Osteocyte (in vitro differentiated cells): ENCODE measurements around the gene TMEM175. TPM values are rescaled to one million over a fixed set of nuclear protein-coding genes. Genes with fewer than 3 reads are reported as not detected.

Source experiments
- DNase-seq: peaks from one replicate; pipeline ENCODE4 v3.0.0; 2021; ENCODE audit warnings: mixed read lengths; ENCODE audit not compliant: unreplicated experiment; ENCODE audit errors: extremely low spot score
- H3K27ac Mint-ChIP-seq: one replicate; pipeline ENCODE4 v1.8.0; 2021; ENCODE audit warnings: mild to moderate bottlenecking, mixed read lengths; ENCODE audit not compliant: unreplicated experiment
- H3K27me3 Mint-ChIP-seq: one replicate; pipeline ENCODE4 v1.8.0; 2021; ENCODE audit warnings: mixed read lengths; ENCODE audit not compliant: unreplicated experiment
- H3K36me3 Mint-ChIP-seq: one replicate; pipeline ENCODE4 v1.8.0; 2021; ENCODE audit warnings: mixed read lengths; ENCODE audit not compliant: unreplicated experiment
- H3K4me1 Mint-ChIP-seq: one replicate; pipeline ENCODE4 v1.8.0; 2021; ENCODE audit warnings: mixed read lengths; ENCODE audit not compliant: unreplicated experiment
- H3K4me3 Mint-ChIP-seq: one replicate; pipeline ENCODE4 v1.8.0; 2021; ENCODE audit warnings: mild to moderate bottlenecking, moderate library complexity, mixed read lengths; ENCODE audit not compliant: unreplicated experiment
- H3K9me3 Mint-ChIP-seq: one replicate; pipeline ENCODE4 v1.8.0; 2021; ENCODE audit warnings: mixed read lengths; ENCODE audit not compliant: unreplicated experiment
- total RNA-seq: library from RNA; stranded (reverse); gene quantifications from 2 replicates; pipeline ENCODE4 v1.2.1, GENCODE V29; 2021
- TF ChIP-seq, protein P1 (sequence below): fragments of 200-600 bp; sonication (generic); IDR thresholded peaks from 2 replicates; pipeline ENCODE4 v1.5.0; 2021; ENCODE audit warnings: antibody characterized with exemption, mild to moderate bottlenecking, moderate library complexity

Gene TMEM175
- total RNA-seq, 1 donor from 2014 or later, result 39.7 TPM

DNA sequence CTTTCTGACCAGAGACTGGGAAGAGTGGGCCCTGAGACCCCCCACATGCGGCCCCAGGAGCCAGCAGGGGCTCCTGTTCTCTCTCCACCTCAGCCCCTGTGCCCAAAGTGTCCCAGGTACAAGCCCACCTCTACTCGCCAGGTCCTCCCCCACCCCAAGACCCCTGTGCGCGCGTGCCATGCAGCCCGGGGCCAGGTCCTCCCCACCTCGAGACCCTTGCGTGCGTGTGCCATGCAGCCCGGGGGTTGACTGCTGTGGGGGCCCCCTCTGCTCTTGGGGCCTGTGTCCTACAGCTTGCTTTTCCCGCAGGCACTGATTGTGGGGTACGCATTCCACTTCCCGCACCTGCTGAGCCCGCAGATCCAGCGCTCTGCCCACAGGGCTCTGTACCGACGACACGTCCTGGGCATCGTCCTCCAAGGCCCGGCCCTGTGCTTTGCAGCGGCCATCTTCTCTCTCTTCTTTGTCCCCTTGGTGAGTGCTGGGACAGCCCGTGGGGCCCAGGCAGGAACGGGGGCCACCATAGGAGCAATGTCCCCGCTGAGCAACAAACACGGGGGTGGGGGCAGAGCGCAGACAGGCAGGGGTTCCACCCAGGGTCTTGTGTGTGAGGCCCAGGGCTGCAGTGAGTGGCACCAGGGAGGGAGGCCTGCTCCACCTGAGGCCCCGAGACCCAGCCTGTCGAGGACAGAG, 20.8 kb downstream of the TMEM175 start:
- H3K27ac Mint-ChIP-seq, result no peak overlapping the region
- no peak overlapping the region for H3K4me3 Mint-ChIP-seq
- no peak for DNase-seq

DNA sequence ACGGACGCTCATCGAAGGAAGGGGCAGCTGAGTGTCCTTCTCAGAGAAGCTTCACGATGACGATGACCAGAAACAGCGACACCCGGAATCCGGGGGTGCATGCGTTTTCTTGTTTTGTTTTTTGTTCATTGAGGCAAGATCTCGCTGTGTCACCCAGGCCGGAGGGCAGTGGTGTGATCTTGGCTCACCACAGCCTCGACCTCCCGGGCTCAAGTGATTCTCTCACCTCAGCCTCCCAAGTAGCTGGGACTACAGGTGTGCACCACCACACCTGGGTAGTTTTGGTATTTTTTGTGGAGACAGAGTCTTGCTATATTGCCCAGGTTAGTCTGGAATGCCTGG, 21.3 kb downstream of the TMEM175 start:
- no peaks in the 10 kb centered on the region for H3K9me3 Mint-ChIP-seq
- DNase-seq, result no peak
- H3K4me3 Mint-ChIP-seq, result no peak overlapping the region
- H3K36me3 Mint-ChIP-seq, result peaks cover 8% of the 10 kb centered on the region
- no peaks in the 10 kb centered on the region for H3K4me1 Mint-ChIP-seq
- no peaks in the 10 kb centered on the region for H3K27me3 Mint-ChIP-seq
- TF ChIP-seq, protein P1, sequence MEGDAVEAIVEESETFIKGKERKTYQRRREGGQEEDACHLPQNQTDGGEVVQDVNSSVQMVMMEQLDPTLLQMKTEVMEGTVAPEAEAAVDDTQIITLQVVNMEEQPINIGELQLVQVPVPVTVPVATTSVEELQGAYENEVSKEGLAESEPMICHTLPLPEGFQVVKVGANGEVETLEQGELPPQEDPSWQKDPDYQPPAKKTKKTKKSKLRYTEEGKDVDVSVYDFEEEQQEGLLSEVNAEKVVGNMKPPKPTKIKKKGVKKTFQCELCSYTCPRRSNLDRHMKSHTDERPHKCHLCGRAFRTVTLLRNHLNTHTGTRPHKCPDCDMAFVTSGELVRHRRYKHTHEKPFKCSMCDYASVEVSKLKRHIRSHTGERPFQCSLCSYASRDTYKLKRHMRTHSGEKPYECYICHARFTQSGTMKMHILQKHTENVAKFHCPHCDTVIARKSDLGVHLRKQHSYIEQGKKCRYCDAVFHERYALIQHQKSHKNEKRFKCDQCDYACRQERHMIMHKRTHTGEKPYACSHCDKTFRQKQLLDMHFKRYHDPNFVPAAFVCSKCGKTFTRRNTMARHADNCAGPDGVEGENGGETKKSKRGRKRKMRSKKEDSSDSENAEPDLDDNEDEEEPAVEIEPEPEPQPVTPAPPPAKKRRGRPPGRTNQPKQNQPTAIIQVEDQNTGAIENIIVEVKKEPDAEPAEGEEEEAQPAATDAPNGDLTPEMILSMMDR, result no peak
- no peak overlapping the region for H3K27ac Mint-ChIP-seq

More for the DNA sequence above, 20.8 kb downstream of the TMEM175 start:
- TF ChIP-seq, protein P1, result no peak
- H3K27me3 Mint-ChIP-seq, result no peaks in the 10 kb centered on the region
- H3K36me3 Mint-ChIP-seq, result peaks cover 8% of the 10 kb centered on the region
- H3K4me1 Mint-ChIP-seq, result no peaks in the 10 kb centered on the region
- no peaks in the 10 kb centered on the region for H3K9me3 Mint-ChIP-seq

DNA sequence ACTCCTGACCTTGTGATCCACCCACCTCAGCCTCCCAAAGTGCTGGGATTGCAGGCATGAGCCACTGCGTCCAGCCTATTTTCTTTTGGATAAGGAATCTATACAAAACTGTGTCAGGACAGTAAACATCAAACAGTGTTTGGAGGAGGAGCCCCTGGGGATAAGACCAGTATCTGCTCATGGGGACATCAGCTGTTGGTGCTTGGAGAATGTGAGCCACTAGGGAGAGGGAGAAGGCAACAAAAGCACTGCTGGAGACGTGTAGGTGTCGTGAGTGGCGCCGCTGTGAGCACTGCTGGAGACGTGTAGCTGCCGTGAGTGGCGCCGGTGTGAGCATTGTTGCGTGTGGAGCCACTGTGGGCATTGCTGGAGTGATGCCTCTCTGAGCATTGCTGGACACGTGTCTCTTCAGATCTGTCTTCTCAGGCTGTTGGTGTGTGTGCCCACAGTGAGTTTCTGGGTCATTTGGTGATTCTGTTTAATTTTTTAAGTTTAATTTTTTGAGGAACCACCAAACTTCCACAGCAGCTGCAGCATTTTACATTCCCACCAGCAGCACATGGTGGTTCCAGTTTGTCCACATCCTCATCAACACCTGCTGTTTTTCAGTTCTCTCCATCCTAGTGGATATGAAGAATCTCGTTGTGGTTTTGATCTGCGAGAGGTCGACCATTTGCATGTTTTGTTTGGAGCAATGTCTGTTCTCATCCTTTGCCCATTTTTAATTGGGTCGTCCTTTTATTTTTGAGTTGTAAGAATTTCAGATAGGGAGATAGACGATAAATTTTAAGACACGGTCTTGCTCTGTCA, 22.2 kb downstream of the TMEM175 start:
- no peak overlapping the region for H3K27ac Mint-ChIP-seq
- DNase-seq, result no peak
- TF ChIP-seq, protein P1, result no peak
- peaks cover 8% of the 10 kb centered on the region for H3K36me3 Mint-ChIP-seq
- no peaks in the 10 kb centered on the region for H3K4me1 Mint-ChIP-seq
- H3K9me3 Mint-ChIP-seq, result no peaks in the 10 kb centered on the region
- no peaks in the 10 kb centered on the region for H3K27me3 Mint-ChIP-seq
- no peak overlapping the region for H3K4me3 Mint-ChIP-seq

DNA sequence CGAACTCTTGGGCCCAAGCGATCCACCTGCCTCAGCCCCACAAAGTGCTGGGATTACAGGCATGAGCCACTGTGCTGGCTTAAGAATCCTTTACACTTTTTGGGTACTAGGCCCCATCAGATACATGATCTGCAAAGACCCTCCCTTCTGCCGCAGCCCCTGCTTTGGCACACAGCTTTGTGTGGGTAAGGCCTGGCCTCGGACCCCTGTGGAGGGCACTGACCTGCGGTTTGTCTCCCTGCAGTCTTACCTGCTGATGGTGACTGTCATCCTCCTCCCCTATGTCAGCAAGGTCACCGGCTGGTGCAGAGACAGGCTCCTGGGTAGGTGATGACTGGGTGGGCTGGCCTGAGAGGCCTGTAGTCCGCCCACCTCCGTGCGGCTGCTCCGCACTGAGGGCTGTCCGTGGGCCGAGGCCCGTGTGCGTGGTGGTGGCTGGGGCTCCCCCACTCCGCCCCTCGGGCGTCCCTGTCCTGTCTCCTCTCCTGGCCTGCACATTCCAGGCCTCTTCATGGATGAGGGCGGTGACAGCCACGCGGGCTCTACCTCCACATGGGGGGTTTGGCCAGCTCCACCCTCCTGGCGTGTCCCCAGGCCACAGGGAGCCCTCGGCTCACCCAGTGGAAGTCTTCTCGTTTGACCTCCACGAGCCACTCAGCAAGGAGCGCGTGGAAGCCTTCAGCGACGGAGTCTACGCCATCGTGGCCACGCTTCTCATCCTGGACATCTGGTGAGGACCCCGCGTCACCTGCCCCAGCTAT, 23.1 kb downstream of the TMEM175 start:
- H3K4me3 Mint-ChIP-seq, result no peak overlapping the region
- TF ChIP-seq, protein P1, result no peak
- no peaks in the 10 kb centered on the region for H3K27me3 Mint-ChIP-seq
- peaks cover 8% of the 10 kb centered on the region for H3K36me3 Mint-ChIP-seq
- no peak overlapping the region for H3K27ac Mint-ChIP-seq
- no peaks in the 10 kb centered on the region for H3K9me3 Mint-ChIP-seq
- DNase-seq, result no peak
- no peaks in the 10 kb centered on the region for H3K4me1 Mint-ChIP-seq
